Epithelial cell of proximal tubule (primary cell): Measurements from ENCODE around the gene AFAP1L2. TPM values are rescaled to one million over a fixed set of nuclear protein-coding genes. Genes with fewer than 3 reads are reported as not detected.

ENCODE experiments used
- DNase-seq: peaks from one replicate; pipeline ENCODE4 v3.0.0-alpha.2; 2011; ENCODE audit warnings: low read depth
- H3K4me3 ChIP-seq: 2 replicates; pipeline ENCODE4 v1.5.1; 2011; ENCODE audit warnings: low read depth, mild to moderate bottlenecking, low read length
- CTCF ChIP-seq: conservative IDR thresholded peaks from 2 replicates; pipeline ENCODE4 v1.5.1; 2012; ENCODE audit warnings: low read depth, mild to moderate bottlenecking, low read length
- total RNA-seq: library from RNA; depleted of rRNA; stranded (reverse); fragments of >200 nt; gene quantifications from 2 replicates; pipeline ENCODE4 v1.2.3, GENCODE V29; 2015

Gene AFAP1L2
- total RNA-seq, 1 donor from 2014 or later = 14.2 TPM

GRCh38 chr10:114441107-114441506 is 36.8 kb upstream of the AFAP1L2 start:
- DNase-seq = no peak
- TF ChIP-seq CTCF = no peak
- no peak overlapping the region for H3K4me3 ChIP-seq

- TF ChIP-seq CTCF = peak; percentile 69
- DNase-seq = no peak
- H3K4me3 ChIP-seq = no peak overlapping the region
These were observed 33.4 kb upstream of the AFAP1L2 start for GRCh38 chr10:114437473-114438292.

- TF ChIP-seq CTCF = no peak
- no peak overlapping the region for H3K4me3 ChIP-seq
- DNase-seq = no peak
These were observed 32.6 kb upstream of the AFAP1L2 start for GRCh38 chr10:114436941-114437340.

GRCh38 chr10:114432566-114433093 is 28.3 kb upstream of the AFAP1L2 start:
- no peak for TF ChIP-seq CTCF
- DNase-seq = no peak
- no peak overlapping the region for H3K4me3 ChIP-seq

- no peak for DNase-seq
- TF ChIP-seq CTCF = no peak
- H3K4me3 ChIP-seq = no peak overlapping the region
These were observed 27.3 kb upstream of the AFAP1L2 start for GRCh38 chr10:114431414-114432135.

- no peak for TF ChIP-seq CTCF
- no peak for DNase-seq
- no peak overlapping the region for H3K4me3 ChIP-seq
These were observed 26.5 kb upstream of the AFAP1L2 start for GRCh38 chr10:114430688-114431413.
